ENCODE data around the gene MICAL3.

GRCh38 chr22:17990942-17991341, 33.4 kb downstream of the MICAL3 start:
- TF ChIP-seq CTCF (IDR thresholded peaks at IDR 0.05) = no peak
- no peak for TF ChIP-seq POLR2A (IDR thresholded peaks at IDR 0.05)

Measured in testis (tissue), 2 donors.